D721Med (cell line): Measurements from ENCODE around the gene PTPRU.

ENCODE experiments used
- DNase-seq: peaks from one replicate; pipeline ENCODE4 v3.0.0; 2011; ENCODE audit warnings: low spot score; ENCODE audit not compliant: insufficient read length
- FAIRE-seq: peaks from 2 replicates; lab custom pipeline; 2011; peaks lifted over from hg19 to GRCh38; lab: Jason Lieb, UNC
- CTCF ChIP-seq: IDR thresholded peaks from 2 replicates; pipeline ENCODE4 v1.5.1; 2012; ENCODE audit warnings: mild to moderate bottlenecking, control low read depth; ENCODE audit not compliant: insufficient read depth; ENCODE audit errors: missing control alignments

The PTPRU gene

DNA sequence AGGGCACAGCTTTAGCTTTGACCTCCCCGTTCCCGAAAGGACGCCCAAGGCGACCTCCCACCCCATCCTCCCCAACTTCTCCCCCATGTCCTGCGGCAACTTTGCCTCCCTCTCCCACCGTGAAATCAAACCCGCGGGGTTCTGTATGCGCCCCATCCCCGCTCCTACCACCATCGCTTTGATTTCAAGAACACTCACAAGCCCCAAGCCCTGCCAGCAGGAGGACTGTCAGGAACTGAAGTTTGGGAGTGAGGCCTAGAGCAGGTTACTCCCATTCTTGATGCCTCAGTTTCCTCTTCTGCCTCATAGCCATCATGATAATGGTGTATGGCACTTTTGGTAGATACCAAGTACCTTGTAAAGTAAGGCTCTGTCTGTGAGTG is 2.3 kb downstream of the PTPRU start:
- FAIRE-seq = no peak
- TF ChIP-seq CTCF = no peak
- no peak for DNase-seq

GRCh38 chr1:29239142-29239541 is 2.8 kb downstream of the PTPRU start:
- no peak for TF ChIP-seq CTCF
- no peak for FAIRE-seq
- no peak for DNase-seq

DNA sequence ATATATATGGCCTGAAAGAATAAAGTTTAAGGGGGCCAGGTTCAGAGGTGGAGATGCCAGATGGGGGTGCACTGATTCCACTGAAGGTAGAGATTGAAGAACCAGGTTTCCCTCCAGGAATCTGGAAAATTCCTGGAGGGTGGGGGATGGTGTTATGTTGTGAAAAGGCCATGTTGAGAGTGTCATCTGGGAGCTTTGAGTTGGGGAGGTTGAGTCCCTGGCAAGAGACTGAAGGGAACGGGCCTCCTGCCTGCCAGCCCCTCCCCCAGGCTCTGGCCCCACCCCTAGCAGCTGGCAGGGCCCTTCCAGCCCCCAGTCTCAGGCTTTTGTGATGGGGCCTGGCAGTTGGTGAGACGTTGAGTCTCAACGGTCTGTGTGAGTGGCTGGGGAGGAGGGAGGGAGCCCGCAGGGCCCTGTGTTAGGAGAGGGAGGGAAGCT is 4.1 kb downstream of the PTPRU start:
- FAIRE-seq (no peak), DNase-seq (no peak)
- TF ChIP-seq CTCF = peak; percentile 46

DNA sequence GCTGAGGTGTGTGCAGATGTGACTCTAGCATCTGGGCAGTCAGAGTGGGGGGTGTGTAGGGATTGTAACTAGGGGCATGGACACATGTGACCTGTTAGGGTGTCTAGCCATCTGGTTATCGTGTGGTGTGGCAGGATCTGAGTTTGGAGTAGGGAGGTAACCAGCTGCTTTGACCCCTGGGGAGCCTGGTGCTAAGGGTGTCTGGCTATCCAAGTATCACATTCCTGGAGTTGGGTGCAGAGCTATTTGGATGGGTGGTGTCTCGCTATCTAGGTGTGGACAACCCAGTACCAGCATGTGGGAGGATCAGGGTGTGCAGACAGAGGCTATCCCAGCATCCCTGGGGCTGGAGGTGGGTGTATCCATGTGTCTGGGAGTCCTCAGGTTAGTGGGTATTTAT is 4.7 kb downstream of the PTPRU start:
- FAIRE-seq (no peak), DNase-seq (no peak)
- TF ChIP-seq CTCF = no peak

DNA sequence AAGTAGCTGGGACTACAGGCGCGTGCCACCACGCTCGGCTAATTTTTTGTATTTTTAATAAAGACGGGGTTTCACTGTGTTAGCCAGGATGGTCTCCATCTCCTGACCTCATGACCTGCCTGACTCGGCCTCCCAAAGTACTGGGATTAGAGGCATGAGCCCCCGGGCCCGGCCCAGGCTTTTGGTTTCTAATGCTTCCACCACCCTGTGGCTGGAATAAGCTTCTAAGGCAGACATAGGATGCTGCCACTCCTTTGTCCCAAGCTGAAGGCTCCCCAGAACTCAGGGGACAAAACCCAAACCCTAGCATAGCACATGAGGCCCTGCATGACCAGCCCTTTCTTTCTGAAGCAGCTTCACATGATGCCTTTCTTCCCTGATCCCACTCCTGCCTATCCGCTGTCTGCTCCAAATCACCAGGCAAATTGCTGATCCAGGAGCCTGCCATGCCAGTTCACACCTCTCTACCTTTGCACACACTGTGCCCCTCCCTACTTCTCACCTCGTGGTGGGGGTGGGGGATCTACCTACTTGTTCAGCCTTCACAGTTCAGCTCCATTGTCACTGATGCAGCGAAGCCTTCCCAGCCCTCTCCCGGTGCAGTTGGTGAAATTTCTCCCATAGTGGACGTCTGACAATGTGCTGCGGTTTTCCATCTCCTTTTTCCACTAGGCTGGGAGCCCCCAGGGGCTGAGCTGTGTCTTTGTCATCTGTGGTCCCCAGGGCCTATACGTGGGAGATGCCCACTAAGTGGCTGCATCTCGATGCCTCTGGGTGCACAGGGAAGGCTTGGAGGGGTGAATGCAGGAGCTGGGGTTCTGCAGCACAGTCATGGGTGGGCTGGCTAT is 6.9 kb downstream of the PTPRU start:
- FAIRE-seq = no peak
- no peak for TF ChIP-seq CTCF
- DNase-seq = no peak

DNA sequence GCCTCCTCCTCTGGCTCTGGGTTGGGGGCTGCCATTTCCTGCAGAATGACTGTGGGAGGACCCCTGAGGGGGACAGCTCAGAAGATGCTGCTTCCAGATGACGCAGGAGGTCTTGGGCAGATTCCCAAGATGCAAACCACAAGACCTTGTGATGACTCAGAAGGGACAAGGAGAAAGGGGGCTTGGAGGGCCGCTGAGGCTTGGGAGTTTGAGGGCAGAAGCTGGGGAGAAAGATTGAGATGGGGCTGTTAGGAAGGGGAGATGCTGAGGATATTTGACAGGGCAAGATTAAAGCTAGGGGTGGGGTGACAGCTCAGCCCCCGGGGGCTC is 7.5 kb downstream of the PTPRU start:
- FAIRE-seq (no peak), DNase-seq (no peak)
- no peak for TF ChIP-seq CTCF

DNA sequence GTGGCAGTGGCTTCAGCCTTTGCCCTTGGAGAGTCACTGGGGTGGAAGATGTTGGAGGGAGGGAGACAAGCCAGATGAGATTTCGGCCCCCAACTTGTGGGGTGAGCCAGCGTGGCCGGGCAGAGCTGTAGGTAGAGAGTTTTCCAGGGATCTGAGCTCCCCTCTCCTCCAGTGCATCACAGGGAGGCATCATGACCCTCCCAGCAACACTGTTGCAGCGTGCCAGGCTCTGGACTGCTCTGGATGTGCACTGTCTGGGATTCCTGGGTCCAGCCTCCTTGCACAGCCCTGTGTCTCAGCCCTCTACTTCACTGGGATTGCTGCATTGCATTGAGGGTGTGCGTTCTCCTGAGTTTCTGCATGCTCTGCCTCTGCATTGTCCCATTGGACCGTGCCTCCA is 8.9 kb downstream of the PTPRU start:
- FAIRE-seq (no peak), DNase-seq (no peak)

More for the DNA sequence above, 8.9 kb downstream of the PTPRU start:
- TF ChIP-seq CTCF = no peak
